HEK293T (cell line): ENCODE data around the gene NUTM2E.
"Not testable (repeated sequence)": the region's sequence is repeated elsewhere in the genome, so short reads cannot be mapped to it uniquely, and the experiment has no call there.

Experiments used
- FOXA1 ChIP-seq: fragments of 450-650 bp; IDR thresholded peaks from 2 replicates; pipeline ENCODE4 v1.6.1; 2016; ENCODE audit warnings: mild to moderate bottlenecking
- SUZ12 ChIP-seq: fragments of 450-650 bp; IDR thresholded peaks from 2 replicates; pipeline ENCODE4 v1.6.1; 2016; ENCODE audit warnings: mild to moderate bottlenecking

DNA sequence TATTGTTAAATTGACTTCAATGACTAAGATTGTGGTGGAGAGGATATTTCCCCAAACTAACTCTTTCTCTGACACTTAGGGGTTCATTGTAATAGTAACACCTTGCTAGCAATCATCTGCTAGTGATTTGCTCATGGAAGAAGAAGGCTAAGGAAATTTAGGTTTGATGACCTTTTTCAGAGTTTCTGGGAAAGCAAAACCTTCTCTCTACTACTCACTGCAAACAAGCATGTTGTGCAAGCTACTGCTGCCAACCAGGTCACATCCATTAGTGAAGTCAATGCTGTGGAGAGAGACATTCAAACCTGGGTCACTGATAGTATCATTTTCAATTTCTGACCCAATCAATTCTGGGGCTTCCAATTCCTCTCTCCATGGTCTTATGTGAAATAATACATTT lies 14.6 kb upstream of the NUTM2E start:
- TF ChIP-seq FOXA1, SUZ12: not testable (repeated sequence)
